ENCODE measurements around the gene CYTL1. TPM values are rescaled to one million over a fixed set of nuclear protein-coding genes. Genes with fewer than 3 reads are reported as not detected.
"Not testable (repeated sequence)": the region's sequence is repeated elsewhere in the genome, so short reads cannot be mapped to it uniquely, and the experiment has no call there.

The CYTL1 gene
- total RNA-seq, 3 donors from 2014 or later: 0.44 to 1.9 (median 0.66) TPM

GRCh38 chr4:5004496-5004895, 14.8 kb downstream of the CYTL1 start:
- intact Hi-C loops (cut with DNase I; ENCODE audit: low total_unique reads): loop anchor here (5.0 kb wide), 1 partner anchor 253 kb away; no protein-coding TSS in a partner anchor
- H3K4me1 ChIP-seq: no peaks in the 10 kb centered on the region
- no peak for DNase-seq (ENCODE audit: low spot score in 2 of 2)
- H3K27me3 ChIP-seq: peaks cover 0 to 12% of the 10 kb centered on the region in 2 donors
- H3K36me3 ChIP-seq: no peaks in the 10 kb centered on the region
- no peak overlapping the region for H3K4me3 ChIP-seq
- TF ChIP-seq POLR2A (IDR thresholded peaks at IDR 0.05) (no peak), POLR2AphosphoS5 (IDR thresholded peaks at IDR 0.05) (no peak), CTCF (IDR thresholded peaks at IDR 0.05) (no peak)
- no peak overlapping the region for H3K27ac ChIP-seq
- no peaks in the 10 kb centered on the region for H3K9me3 ChIP-seq

GRCh38 chr4:5003918-5004317, 15.3 kb downstream of the CYTL1 start:
- Histone ChIP-seq H3K9me3 (no peaks in the 10 kb centered on the region), H3K36me3 (no peaks in the 10 kb centered on the region), H3K27ac (no peak overlapping the region), H3K27me3 (peaks cover 0 to 12% of the 10 kb centered on the region in 2 donors), H3K4me1 (no peaks in the 10 kb centered on the region), H3K4me3 (no peak overlapping the region)
- no peak for DNase-seq (ENCODE audit: low spot score in 2 of 2)
- no peak for TF ChIP-seq CTCF (IDR thresholded peaks at IDR 0.05)
- TF ChIP-seq POLR2AphosphoS5 (IDR thresholded peaks at IDR 0.05): no peak
- TF ChIP-seq POLR2A (IDR thresholded peaks at IDR 0.05): no peak
- intact Hi-C loops (cut with DNase I; ENCODE audit: low total_unique reads): loop anchor here (5.0 kb wide), 1 partner anchor 253 kb away; no protein-coding TSS in a partner anchor

GRCh38 chr4:5003372-5003857, 15.8 kb downstream of the CYTL1 start:
- TF ChIP-seq CTCF (IDR thresholded peaks at IDR 0.05) (no peak), POLR2AphosphoS5 (IDR thresholded peaks at IDR 0.05) (no peak), POLR2A (IDR thresholded peaks at IDR 0.05) (no peak)
- no peak overlapping the region for H3K4me3 ChIP-seq
- no peaks in the 10 kb centered on the region for H3K4me1 ChIP-seq
- no peak overlapping the region for H3K27ac ChIP-seq
- no peaks in the 10 kb centered on the region for H3K9me3 ChIP-seq
- H3K27me3 ChIP-seq: peaks cover 0 to 12% of the 10 kb centered on the region in 2 donors
- intact Hi-C loops (cut with DNase I; ENCODE audit: low total_unique reads): loop anchor here (5.0 kb wide), 1 partner anchor 254 kb away; no protein-coding TSS in a partner anchor
- DNase-seq (ENCODE audit: low spot score in 2 of 2): no peak
- H3K36me3 ChIP-seq: no peaks in the 10 kb centered on the region

- H3K4me1 ChIP-seq; H3K36me3 ChIP-seq; H3K9me3 ChIP-seq; H3K4me3 ChIP-seq; H3K27ac ChIP-seq; DNase-seq (ENCODE audit: low spot score in 2 of 2): not testable (repeated sequence)
- intact Hi-C loops (cut with DNase I; ENCODE audit: low total_unique reads): loop anchor here (5.0 kb wide), 1 partner anchor 256 kb away; no protein-coding TSS in a partner anchor
- peaks cover 0 to 12% of the 10 kb centered on the region in 2 donors for H3K27me3 ChIP-seq
Observed at GRCh38 chr4:5001641-5002040, 17.6 kb downstream of the CYTL1 start.

GRCh38 chr4:4996935-4997334, 22.3 kb downstream of the CYTL1 start:
- intact Hi-C loops (cut with DNase I; ENCODE audit: low total_unique reads): not testable (repeated sequence)

GRCh38 chr4:4995908-4996265, 23.4 kb downstream of the CYTL1 start:
- TF ChIP-seq CTCF (IDR thresholded peaks at IDR 0.05): no peak
- no peak overlapping the region for H3K27ac ChIP-seq
- no peak overlapping the region for H3K4me3 ChIP-seq
- DNase-seq (ENCODE audit: low spot score in 2 of 2): no peak
- H3K9me3 ChIP-seq: no peaks in the 10 kb centered on the region
- H3K27me3 ChIP-seq: peaks cover 0 to 7% of the 10 kb centered on the region in 2 donors
- no peaks in the 10 kb centered on the region for H3K36me3 ChIP-seq
- H3K4me1 ChIP-seq: no peaks in the 10 kb centered on the region
- intact Hi-C loops (cut with DNase I; ENCODE audit: low total_unique reads): no loop called here

More at GRCh38 chr4:4996935-4997334, 22.3 kb downstream of the CYTL1 start:
- H3K4me1 ChIP-seq; H3K4me3 ChIP-seq; H3K36me3 ChIP-seq; H3K9me3 ChIP-seq; DNase-seq (ENCODE audit: low spot score in 2 of 2); H3K27me3 ChIP-seq; H3K27ac ChIP-seq: not testable (repeated sequence)

All from breast epithelium (tissue), 4 donors.